Measurements from ENCODE around the gene KIF6. TPM values are rescaled to one million over a fixed set of nuclear protein-coding genes. Genes with fewer than 3 reads are reported as not detected.
"Not testable (repeated sequence)": the region's sequence is repeated elsewhere in the genome, so short reads cannot be mapped to it uniquely, and the experiment has no call there.

The KIF6 gene
- polyA plus RNA-seq, 1 donor: 6.6 TPM

DNA sequence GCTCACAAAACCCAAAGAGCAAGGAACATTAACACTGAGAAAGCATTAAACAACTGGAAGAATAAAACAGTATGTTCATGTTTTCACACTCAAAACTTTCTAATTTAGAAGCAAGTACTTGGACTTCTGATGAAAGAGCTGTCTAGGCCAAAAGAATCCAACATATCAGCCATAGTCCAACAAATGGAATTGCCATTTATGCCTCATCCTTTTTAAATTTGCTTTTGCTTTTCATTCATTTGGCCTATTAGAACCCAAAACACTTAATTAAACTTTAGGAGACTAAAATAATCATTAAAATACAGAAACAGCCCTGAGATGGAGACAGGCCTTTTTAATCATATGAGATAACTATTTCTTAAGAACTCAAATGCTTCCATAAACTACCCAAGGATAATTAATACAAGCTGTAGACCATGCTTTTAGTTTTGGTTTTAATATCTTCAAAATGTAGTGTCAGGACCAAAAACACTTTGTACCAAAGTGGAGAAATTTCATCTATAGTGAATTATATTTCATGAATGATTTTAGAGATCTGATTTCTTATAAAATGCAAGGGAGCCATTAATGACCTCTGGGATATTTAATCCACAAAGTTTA is 166.5 kb downstream of the KIF6 start:
- no peak for DNase-seq

DNA sequence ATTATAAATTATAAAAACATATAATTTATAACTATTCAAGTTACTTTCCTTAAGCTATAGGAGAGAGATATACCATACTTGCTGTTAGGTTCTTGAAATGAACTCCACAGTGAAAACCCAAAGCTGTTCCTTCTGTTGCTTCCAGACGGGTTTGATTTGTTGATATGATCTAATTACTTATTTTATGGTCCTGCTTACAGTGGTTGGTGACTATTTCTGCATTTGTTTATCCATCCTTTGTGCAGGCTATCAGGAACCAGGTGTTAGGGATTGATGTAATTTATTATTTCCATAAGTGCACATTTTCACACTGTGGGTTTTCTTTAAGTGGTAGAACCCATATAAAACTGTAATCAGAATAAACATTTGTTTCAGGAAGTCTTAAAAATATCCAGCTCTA is 167.1 kb downstream of the KIF6 start:
- no peak for DNase-seq

DNA sequence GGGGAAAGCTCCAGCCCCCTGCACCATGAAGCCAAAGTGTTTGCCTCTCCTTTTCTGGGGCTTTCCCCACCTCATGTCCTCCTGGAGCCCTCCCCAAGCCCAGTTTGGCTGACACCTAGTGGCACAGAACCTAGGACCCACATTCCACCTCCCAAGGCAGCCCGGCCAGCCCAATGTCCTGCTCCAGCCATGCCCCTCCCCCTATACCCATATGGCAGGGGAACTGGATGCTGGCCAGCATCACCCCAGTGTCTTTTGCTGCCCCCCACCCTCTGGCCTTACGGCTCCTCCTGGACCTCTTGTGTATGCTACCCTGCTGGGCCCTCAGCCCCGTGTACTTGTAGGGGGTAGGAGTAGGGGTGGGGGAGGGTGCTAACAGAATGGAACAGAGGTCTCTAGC is 170.1 kb downstream of the KIF6 start:
- no peak for DNase-seq

DNA sequence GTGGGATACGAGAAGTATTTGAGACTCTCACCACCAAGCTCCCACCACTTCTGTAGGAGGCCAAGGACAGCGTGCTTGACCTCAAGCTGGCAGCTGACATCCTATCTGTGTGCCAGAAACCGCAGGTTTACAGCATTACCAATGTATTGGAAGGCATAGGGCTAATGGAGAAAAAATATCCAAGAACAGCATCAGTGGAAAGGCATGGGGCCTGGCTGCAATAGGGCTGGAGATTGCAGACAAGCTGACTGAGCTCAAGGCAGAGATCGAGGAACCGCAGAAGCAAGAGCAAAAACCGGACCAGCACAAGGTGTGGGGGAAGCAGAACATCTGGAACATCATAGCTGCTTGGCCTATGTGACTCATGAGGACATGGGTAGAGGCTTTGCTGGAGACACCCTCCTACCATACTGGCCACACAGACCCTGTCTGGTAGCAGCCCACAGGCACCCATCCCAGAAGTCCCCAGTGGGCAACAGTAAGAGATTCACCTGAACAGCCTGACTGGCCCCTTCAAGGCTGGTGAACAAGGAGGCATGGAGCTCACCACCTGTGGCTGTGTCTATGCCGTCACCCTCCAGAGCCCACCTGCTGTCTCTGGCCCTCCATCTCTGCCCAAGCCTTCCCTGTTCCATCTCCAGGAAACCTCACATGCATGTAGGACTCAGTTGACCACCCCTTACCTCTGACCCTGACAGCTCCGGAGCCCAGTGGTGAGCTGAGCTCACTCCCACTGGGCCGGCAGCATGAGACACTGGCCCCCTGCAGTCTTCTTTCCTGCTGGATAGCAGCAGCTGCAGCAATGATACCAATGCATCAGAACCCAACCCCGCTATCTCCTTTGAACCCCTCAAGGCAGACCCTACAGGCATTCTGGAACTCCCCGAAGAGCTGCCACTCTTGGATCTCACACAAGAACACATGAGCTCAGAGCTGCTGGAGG is 171.1 kb downstream of the KIF6 start:
- DNase-seq: no peak

DNA sequence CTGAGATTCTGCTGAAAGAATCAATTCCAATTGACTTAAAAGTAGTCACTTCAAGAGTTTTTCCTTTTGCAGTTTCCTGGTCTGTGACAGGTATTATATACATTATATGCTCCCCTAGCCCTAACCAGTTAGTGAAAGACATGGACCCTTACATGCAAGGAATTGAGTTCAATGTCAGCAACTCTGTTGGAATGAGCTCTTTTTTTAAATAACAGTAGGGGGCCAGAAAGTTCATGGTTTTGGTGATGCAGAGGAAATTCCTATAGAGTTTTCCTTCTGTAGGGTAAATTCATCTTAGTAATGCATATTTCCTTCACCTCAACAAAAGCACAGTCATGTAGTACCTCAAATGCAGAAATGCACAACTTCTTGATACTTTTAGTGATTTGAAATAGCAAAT is 172.2 kb downstream of the KIF6 start:
- no peak for DNase-seq

DNA sequence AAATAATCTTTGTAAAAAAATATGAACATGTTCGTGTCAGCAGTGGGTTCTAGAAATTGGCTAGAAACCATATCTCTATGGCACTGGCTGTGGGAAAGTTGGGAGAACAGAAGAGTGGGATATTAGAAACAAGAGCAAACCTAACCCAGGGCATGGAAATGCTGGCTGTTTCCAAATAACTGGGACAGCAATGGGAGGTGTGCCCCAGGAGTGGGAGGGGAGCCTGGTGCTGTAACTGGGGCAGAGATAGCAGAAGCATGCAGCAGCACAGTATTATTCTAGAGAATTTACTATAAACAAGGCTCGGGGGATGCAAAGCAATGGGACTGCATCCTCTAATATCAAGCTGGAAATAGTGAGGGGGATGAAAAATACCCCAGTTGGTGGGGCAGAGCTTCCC is 175.0 kb downstream of the KIF6 start:
- no peak for DNase-seq

DNA sequence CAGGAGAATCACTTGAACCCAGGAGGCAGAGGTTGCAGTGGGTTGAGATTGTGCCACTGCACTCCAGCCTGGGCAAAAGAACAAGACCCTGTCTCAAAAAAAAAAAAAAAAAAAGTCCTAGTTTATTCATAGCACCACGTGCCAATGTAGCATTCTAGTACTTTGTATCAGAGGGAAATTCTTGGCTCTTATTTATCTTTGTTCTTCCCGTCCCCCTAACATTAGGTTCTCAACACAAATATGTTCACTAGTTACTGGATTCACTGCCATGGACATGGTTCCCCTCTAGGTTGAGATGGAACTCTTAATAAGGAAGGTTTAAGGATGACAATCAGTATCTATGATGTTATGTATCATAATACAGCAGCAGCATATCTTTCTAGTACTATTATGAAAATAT is 178.5 kb downstream of the KIF6 start:
- DNase-seq: no peak

DNA sequence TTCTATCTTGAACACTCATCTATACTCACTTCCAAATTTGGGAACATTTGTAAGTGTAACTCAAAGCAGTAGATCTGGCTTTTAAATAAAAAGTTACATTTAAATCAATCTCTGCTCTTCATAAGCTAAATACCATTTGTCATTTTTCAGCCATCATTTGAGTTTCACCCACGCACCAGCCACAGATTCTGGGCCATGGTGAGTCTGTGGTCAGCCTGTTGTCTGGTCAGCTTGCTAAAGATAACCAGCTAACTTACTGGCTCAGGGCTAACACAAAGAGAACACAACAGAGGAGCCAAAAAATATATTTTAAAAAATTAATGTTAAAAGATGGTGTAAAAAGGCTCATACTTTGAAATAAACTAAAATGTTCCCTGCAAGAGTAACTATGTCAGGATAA is 181.3 kb downstream of the KIF6 start:
- DNase-seq: no peak

DNA sequence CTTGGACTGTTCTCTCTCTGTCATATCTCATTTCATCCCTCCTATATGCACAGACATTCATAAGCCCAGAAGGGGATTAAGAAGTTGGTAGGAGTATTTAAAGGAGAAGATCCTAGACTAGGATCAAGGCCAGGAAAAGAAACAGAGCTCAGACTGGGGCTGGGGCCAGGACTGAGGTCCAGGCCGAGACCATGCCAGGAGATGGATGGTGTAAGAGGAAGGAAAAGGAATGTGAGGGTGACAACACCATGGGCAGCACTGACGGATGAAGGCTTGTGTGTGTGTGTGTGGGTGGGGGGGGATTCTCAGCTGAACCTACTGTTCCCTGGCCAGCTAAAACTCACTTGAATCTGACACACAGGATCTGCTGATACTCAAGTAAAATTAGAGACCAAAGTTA is 182.1 kb downstream of the KIF6 start:
- DNase-seq: no peak

DNA sequence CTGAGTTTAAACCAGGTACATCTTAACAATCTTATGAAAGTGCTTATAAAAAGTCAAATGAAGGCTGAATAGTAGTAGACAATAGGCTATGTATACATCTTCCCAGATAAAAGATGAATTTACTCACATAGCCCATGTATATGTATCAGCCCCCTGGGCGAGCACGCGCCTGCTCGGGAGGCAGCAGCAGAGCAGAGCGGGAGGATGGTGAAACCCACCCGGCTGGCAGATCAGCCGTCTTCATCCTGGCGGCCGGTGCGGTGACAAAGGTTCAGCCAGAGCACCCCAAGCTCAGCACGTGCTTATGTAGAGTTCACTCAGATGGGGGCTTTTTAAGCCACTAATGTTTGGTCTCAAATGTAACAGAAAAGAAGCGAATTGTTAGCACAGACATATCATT is 184.8 kb downstream of the KIF6 start:
- DNase-seq: no peak

DNA sequence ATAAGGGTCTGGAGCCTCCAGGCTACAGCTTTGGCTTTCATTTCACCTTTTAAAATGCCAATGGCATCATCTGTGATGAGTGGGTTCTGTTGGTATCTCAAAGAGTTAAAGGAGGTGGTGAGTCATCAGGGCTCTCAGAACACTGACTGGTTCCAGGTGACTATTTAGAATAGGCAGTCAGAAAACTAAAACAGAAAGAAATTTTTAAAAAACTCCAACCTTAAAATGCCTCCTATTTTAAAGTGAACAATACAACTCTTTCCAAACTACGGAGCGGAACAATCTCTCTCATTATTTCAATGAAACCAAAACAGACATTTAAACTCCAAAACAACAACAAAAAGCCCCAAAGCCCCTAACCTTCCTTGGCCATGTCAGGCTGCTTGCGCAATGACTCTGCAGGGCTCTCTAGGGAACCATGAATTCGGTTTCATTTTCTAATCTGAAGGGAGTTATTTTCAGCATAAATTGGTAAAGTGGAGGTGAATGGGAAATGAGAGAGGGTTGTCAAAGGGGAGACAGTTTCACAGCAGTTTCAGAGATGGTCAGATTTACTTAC is 194.9 kb downstream of the KIF6 start:
- no peak for DNase-seq

DNA sequence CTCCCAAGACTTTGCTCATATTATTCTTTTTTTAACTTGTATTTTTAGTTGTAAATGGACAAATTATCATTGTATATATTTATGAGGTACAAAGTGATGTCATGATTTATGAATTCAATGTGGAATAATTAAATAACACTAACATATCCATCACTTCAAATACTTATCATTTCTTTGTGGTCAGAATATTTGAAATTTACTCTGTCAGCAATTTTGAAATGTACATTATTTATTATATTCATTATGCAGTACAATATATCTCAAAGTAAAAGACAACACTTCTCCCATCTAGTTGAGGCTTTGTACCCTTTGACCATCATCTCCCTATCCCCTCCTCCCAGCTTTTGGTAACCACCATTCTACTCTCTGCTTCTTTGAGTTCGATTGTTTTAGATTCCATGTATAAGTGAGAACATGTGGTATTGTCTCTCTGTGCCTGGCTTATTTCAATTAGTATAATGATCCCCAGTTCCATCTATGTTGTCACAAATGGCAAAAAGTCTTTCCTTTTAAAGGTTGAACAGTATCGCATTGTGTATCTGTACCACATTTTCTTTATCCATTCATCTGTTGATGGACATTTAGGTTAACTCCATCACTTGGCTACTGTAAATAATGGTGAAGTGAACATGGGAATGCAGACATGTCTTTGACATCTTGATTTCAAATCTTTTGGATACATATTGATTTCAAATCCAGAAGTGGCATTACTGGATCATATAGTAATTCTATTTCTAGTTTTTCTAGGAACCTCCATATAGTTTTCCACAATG is 197.2 kb downstream of the KIF6 start:
- no peak for DNase-seq

DNA sequence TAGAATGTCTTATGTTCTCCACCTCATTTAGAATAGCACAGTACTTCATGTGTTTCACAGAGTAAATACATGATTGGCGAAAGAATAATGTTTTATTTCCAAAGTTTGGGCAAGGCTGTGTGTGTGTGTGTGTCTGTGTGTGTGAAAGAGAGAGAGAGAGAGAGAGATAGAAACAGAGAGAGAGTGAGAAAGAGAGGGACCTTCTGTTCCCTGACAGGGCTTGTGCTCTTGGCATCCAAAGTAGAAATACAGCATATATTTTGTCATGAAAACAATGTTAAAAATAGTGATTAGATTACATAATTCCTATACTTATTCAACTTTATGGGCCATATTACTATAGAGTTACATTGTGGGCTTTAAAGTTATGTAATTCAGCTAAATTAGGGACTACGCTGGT is 201.2 kb downstream of the KIF6 start:
- DNase-seq: no peak

DNA sequence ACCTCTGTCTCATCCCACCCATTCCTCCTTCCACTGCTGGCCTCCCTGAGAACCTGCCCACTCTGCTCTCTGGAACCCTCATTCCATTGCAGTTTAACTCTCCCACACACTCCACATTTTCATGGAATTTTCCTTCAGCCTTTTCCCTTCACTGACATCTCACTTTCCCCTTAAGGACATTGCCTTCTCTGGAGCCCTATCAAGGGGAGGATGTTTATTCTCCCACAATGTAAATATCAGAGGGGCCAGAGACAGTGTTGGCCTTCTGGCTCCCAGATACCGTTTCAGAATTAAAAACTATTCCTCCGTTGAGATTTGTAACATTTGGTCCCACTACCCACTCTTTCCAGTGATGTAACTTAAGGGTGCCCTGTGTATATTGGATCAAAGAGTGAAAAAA is 203.2 kb downstream of the KIF6 start:
- DNase-seq: no peak

DNA sequence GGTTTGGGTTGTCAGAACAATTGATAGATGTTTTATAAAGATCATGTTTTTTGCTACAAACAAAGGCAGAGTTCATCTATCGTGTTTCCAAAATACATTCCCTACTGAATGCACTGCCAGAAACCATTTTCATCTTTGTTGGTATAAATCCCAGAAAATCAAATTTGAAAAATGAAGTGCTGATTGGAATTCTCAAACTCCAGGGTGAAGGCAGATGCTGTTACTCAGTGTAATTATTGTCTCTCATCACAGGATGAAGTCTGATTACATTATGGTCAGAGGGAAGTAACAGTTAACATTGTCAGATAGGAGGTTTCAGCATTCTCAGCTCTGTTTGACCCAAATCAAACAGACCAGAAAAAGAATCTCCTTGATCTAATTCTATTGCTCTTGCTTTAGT is 204.3 kb downstream of the KIF6 start:
- no peak for DNase-seq

DNA sequence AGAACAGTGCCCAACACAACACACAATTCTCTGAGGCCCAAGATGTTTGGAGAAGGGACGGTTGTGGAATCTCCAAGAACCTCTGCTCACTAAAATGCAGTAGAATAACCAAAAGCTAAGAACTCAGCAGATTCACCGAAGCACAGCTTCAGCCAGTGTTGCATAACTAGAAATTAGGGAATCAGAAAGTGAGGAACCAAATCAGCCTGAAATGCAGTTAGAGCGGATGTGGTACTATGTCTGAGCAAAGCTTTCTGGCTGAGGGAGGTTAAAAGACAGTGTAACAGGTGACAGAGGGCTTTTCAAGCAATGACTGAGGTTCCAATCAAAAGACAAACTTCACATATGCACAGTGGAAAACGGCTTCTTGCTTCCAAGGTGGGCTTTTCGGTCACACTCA is 204.8 kb downstream of the KIF6 start:
- DNase-seq: no peak

DNA sequence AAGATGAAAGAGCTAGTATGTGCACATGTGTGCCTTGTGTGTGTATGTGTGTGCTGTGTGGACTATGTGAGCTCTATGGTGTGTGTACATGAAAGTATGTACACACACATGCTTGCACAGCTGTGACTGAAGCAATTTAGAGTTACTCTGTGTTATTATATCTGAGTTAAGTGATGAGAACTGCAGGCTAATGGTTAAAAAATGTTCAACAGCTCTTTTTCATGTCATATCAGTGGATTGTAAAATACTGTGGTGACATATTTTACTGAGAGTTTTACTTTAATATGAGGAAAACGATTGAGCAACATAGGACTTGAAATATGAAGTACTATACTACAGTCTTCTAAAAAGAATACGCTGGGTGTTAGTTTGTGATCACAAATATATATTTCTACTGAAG is 207.0 kb downstream of the KIF6 start:
- DNase-seq: no peak

DNA sequence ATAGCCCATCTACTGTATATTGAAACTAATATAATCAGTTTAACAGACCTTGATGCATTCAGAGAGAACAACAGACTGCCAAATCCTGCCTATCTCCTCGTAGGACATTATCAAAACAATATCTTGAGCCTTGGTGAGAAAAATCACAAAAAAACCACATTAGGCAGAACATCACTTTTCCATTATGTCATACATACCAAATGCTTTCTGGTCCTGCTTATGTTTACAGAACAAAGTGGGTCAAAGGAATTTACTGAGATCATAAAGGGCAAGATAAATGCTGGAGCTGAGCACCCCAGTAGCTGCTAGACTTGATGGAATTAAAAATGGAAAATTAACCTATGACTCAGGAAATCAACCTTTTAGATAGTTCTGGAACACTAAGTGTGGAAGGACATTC is 207.5 kb downstream of the KIF6 start:
- no peak for DNase-seq

DNA sequence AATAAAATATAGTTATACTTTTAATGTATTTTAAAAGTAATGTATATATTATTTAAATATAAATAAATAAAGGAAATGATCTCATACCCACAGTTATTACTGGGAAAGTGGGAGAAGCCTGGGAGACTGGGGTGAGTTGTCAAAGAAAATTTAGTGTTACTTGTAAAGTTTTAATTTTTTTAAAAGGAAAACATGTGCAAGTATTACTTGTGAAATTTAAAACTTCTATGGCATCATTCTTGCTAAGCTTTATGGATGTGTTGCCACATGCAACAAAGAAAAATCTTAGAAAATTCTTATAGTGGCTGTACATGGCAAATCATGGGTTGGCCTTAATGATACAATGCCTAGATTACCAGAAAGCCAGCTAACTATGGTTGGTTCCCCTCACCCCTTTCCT is 208.7 kb downstream of the KIF6 start:
- DNase-seq: no peak

DNA sequence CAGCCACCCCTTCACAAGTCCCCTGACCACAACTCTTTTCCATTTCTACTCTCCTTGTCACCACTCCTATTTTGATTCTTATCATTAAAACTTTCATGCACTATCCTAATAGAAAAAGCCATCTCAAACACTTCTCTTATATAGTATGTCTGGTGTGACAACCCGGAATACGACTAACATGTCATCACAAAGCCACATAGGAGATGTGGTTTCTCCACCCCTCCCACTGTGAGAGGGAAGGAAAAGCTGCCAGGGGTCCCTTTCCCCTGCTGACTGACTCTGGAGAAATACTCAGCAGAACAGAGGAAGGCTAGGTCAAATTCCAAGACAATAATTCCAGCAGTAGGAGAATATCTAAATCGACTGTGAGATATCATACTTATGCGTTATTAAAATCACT is 209.7 kb downstream of the KIF6 start:
- DNase-seq: no peak

DNA sequence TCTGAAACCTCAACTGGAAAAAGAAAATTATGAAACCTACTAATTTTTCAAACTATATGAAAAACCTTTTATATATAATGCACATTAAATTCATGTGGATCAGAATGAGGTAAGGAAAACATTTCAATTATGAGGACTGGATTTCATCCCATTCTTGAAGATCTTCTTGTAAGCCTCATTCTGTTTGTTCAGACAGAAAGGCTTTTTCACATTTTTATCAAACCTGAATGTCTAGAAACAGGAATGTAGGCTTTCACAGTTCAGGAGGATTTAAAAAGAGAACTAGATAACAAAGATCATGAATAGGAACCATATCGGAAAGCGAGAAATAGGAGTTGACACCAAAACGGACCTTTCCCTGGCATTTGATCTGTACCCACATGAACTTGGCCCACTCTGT is 210.2 kb downstream of the KIF6 start:
- no peak for DNase-seq

DNA sequence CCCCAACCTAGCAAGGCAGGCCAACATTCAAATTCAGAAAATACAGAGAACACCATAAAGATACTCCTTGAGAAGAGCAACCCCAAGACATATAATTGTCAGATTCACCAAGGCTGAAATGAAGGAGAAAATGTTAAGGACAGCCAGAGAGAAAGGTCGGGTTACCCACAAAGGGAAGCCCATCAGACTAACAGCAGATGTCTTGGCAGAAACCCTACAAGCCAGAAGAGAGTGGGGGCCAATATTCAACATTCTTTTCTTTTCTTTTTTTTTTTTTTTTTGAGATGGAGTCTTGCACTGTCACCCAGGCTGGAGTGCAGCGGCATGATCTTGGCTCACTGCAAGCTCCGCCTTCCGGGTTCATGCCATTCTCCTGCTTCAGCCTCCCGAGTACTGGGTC is 215.4 kb downstream of the KIF6 start:
- not testable (repeated sequence) for DNase-seq

DNA sequence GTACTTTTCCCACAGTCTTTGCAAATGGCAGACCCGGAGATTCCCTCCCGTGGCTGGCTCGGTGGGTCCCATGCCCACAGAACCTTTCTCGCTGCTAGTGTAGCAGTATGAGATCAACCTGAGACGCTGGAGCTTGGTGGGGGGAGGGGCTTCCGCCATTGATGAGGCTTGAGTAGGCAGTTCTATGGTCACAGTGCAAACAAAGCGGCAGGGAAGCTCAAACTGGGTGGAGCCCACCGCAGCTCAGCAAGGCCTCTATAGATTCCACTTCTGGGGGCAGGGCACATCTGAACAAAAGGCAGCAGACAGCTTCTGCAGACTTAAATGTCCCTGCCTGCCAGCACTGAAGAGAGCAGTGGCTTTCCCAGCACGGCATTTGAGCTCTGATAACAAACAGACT is 216.7 kb downstream of the KIF6 start:
- no peak for DNase-seq

All from left kidney (tissue), 2 donors.